ENCODE data around the gene ZGRF1.
"Not testable (repeated sequence)": the region's sequence is repeated elsewhere in the genome, so short reads cannot be mapped to it uniquely, and the experiment has no call there.

ZGRF1 gene

DNA sequence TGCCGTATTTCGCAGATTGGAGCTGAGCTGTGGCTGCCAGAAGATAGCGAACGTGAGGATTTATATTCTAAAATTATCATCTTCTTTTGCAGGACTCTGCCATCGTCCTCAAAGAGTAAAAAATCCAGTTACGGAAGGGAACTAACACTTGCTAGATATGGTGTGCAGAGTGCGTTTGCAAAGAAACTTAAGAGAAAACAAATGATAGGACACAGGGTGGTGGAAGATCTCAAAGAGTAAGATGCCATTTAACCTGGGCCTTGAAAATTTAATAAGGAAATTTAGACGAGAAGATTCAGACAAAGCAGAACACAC is 800 bp upstream of the ZGRF1 start:
- DNase-seq (ENCODE audit: low spot score) = no peak

DNA sequence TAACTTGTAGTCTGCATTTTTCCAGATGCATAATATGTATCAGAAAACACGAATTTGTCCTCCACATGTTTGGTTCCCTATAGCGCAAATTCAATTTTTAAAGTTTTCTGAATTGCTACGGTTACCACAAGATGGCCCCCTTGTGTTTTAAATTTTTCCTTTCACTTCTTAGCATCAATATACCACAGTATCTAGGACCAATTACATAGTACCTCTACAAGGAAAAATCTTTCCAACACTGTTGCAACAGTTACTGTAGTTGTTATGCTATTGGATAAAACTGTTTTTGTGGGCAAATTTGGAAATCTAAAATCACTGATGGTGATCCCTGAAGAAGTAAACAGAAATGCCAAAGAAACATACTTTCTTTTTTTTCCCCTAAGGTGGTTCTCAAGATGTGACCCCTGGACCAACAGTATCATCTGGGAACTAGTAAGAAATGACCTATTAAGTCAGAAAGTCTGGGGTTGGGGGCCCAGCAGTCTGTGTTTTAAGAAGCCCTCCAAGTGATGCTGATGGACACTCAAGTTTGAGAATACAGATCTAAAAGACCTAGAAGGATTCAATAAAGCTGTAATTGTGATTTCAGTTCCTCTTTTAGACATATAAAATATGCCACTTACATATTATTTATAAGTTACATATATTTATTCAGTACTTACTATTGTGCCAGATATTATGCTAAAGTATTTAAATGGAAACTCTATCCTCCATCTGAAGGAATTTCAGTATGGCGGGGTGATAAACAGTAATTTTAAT is 3.1 kb downstream of the ZGRF1 start:
- peak; percentile 27 for DNase-seq (ENCODE audit: low spot score)

- no peak for DNase-seq (ENCODE audit: low spot score)
Measured at GRCh38 chr4:112626228-112626627, 10.5 kb downstream of the ZGRF1 start.

- DNase-seq (ENCODE audit: low spot score) = no peak
Measured at GRCh38 chr4:112616984-112617383, 19.7 kb downstream of the ZGRF1 start.

DNA sequence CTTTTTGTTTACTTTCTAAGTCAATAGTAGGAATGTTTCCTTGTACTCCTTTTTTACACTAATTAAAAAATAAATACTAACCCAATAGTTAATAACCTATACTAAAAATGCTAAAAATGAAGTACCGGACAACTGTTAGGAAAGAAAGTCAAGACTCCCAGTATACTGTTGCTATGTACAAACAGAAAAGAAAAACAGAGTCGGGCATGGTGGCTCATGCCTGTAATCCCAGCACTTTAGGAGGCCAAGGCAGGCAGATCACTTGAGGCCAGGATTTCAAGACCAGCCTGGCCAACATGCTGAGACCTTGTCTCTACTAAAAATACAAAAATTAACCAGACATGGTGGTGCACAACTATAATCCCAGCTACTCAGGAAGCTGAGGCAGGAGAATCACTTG is 23.9 kb downstream of the ZGRF1 start:
- DNase-seq (ENCODE audit: low spot score) = not testable (repeated sequence)

GRCh38 chr4:112604589-112604988 is 32.1 kb downstream of the ZGRF1 start:
- peak; percentile 50 for DNase-seq (ENCODE audit: low spot score)

DNA sequence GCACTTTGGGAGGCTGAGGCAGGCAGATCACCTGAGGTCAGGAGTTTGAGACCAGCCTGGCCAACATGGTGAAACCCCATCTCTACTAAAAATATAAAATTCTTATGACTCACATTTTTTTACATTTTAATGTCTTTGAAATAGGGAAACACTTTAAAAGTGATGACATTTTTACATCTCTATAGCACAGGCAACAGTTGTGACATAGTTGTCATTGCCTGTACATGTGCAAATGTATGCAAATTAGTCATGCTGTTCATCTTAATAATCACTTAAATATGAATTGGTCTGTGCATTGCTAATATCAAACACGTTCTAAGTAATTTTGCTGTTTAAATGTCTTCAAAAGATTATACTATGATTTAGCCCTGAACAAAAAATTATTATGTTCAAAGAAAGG is 41.7 kb downstream of the ZGRF1 start:
- no peak for DNase-seq (ENCODE audit: low spot score)

- DNase-seq (ENCODE audit: low spot score) = no peak
Measured at GRCh38 chr4:112593438-112594133, 43.1 kb downstream of the ZGRF1 start.

DNA sequence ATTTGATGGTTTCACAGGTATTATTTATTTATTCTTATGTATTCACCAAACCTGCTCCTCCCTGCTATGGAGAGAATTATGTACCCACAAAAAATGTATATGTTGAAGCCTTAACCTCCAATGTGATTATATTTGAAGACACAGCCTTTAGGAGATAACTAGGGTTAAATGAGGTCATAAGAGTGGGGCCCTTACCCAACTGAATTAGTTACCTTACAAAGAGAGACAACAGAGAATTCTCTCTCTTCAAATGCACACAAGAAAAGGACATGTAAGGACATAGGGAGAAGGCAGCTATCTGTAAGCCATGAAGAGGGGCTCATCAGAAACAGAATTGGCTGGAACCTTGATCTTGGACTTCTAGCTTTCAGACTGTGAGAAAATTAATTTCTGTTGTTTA is 44.0 kb downstream of the ZGRF1 start:
- no peak for DNase-seq (ENCODE audit: low spot score)

- DNase-seq (ENCODE audit: low spot score) = no peak
Measured at GRCh38 chr4:112591593-112591992, 45.1 kb downstream of the ZGRF1 start.

DNA sequence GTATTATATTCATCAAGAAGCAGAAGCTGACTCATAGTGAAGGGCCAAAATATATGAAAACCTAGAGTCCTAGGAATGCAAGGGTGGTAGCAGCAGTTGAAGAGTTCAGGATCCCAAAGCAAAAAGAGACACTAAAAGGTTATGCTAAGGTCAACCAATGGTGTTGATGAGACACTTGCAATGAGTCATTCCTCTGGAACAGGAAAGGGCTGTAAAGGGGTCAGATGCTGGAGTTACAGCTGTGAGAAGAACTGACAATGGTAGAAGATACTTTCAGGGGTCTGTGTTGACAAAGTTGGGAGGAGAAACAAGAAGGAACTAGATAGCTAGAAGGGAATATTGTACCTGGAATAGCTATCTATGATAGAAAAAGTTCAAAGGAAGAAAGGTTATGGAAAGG is 47.5 kb downstream of the ZGRF1 start:
- DNase-seq (ENCODE audit: low spot score) = no peak

- DNase-seq (ENCODE audit: low spot score) = no peak
Measured at GRCh38 chr4:112585977-112586736, 50.6 kb downstream of the ZGRF1 start.

DNA sequence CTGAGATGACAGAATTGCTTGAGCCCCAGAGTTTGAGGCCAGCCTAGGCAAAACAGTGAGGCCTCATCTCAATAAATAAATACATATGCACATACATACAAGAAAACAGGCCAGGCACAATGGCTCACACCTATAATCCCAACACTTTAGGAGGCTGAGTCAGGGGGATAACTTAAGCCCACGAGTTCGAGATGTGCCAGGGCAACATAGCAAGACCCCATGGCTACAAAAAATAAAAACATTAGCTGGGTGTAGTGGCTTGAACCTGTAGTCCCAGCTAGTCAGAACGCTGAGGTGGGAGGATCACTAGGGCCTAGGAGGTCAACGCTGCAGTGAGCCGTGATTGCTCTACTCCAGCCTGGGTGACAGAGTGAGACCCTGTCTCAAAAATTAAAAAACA is 69.2 kb downstream of the ZGRF1 start:
- DNase-seq (ENCODE audit: low spot score) = no peak

DNA sequence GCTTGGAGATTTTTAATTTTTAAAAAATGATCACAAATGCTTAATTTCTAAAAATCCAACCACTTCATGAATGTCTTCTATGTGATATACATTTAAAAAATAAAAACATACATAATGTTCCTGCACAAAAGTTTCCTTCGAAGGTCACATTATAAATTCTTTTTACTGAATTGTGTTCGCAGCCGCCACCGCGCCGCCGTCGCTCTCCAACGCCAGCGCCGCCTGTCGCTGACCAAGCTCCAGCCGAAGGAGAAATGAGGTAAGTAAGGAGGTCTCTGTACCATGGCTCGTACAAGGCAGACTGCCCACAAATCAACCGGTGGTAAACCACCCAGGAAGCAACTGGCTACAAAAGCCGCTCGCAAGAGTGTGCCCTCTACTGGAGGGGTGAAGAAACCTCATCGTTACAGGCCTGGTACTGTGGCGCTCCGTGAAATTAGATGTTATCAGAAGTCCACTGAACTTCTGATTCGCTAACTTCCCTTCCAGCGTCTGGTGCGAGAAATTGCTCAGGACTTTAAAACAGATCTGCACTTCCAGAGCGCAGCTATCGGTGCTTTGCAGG is 71.9 kb downstream of the ZGRF1 start:
- no peak for DNase-seq (ENCODE audit: low spot score)

GRCh38 chr4:112563431-112564200 is 73.1 kb downstream of the ZGRF1 start:
- no peak for DNase-seq (ENCODE audit: low spot score)

DNA sequence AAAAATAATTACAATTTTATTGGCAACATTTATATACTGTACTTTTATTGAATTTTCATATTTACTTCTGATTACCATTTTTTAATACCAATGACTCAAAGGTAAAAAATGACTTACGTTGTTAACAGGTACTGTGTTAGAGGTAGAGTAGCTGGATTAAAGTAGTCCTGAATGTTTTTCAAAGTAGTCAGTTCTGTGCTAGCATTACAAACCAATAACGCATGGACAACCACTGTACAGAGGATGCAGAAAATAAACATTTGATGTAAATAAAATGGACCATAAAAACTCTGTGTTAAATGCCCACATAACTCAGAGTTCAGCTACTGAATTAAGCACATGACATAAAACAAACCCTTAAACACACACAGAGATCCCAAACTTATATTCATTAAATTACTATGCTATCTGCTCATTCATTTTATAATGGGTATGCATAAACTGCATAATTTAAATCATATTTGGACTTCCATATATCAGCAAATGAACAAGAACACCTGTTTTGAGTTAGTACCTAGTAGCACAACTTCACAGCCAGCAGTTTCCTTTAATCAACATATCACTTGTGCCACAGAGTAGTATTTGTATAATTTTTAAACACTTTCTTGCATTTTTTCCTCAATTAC is 74.3 kb downstream of the ZGRF1 start:
- DNase-seq (ENCODE audit: low spot score) = no peak

DNA sequence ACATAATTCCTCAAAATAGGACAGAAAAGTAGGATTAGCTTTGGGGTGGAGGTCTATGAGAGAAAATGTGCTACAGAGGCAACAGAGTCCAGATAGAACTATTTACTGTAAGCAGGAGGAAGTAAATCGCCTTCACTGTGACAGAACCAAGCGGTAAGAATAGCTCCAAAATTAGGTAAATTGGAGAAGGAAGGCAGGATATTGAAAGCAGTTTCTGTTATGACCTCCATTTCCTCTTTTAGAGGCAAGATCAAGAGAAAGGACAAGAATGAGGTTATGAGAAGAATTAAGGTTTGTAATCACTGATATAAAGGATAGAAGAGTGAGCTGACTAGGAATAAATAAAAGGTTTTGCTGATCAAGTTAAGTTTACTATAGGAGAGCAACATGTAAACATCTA is 76.6 kb downstream of the ZGRF1 start:
- no peak for DNase-seq (ENCODE audit: low spot score)

GRCh38 chr4:112559053-112559452 is 77.7 kb downstream of the ZGRF1 start:
- no peak for DNase-seq (ENCODE audit: low spot score)

DNA sequence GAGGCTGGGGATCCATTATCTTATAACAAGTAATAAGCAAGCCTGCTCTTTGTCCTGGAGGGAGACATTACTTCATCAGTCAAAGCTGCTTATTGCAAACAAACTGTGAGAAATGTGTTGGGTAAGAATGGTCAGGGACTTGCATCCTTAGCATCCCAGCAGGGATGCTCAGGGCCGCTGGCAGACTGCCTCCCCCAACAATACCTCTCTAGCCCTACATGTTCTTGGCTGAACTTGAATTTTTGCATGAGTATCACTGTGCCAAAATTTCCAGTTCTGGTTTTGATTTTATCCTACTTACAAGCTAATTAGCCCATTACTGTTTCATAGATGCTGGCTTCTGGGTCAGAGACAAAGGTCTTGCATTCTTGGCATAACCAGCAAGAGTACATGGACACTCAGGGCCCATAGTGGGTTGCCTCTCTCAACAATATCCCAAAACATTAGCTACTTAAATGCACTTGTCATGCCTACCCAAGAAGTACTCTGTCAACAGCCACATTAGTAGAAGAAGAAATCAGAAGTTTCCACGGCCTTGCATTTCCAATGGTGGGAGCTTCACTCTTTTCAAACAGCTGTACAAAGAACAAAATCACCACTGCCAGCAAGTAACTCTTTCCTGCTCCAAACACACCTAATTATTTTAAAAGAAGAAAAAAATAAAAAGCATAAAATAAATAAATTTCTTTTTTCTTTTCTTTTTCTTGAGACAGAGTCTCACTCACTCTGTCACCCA is 78.9 kb downstream of the ZGRF1 start:
- DNase-seq (ENCODE audit: low spot score) = no peak

DNA sequence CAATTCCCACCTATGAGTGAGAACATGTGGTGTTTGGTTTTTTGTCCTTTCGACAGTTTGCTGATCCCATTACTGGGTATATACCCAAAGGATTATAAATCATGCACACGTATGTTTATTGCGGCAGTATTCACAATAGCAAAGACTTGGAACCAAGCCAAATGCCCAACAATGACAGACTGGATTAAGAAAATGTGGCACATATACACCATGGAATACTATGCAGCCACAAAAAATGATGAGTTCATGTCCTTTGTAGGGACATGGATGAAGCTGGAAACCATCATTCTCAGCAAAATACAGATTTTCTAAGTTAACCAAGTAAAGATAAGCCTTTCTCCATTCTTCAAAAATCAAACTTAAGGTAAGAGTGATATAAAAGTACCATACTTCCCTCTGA is 82.4 kb downstream of the ZGRF1 start:
- DNase-seq (ENCODE audit: low spot score) = not testable (repeated sequence)

DNA sequence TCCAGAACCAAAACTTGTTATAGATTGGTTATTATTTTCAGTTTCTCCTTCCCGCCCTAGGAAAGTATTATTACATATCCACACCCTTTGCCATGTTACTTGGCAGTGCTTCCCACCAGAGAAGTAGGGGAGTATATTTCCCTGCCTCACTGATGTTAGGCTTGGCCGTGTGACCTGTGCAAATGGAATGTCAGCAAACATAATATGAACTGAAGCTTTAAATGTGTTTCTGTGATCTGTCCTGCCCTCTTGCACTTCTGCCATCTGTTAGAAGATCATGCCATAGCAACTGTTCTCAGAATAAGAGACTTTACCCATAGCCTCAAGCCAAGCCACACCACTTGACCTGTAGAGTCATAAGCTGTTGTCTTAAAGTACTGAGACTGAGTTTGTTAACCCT is 84.0 kb downstream of the ZGRF1 start:
- DNase-seq (ENCODE audit: low spot score) = peak; percentile 13

Measured in hepatic stellate cell (primary cell).